ENCODE data around the gene MAPK11.

Gene MAPK11

DNA sequence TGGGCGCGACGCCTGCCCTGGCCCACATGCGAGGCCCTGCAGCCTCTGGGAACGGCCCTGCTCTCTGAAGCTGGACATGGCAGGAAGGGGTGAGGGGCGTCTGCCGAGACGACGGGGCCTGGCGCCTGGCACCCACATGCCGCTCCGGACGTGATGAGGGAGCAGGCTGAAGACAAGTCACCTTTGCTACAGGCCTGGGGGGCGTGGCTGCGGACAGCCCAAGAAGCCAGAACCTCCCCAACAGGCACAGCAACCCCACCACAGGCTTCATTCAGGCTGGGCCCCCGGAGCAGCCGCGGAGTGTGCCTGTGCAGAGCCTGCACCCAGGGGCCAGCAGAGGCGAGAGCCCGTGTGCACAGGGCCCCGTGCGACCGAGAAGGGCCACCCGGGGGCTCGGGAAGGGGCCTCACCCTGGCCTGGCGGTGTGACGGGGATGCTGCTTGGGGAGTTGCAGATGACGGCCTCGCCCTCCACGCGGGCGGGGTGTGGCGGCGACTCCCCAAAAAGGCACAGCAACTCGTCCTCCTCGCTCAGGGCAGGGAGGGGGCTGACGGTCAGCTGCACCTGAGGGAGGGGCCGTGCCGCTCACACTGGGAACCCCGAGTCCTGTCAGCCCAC lies 16.6 kb upstream of the MAPK11 start:
- H3K4me3 ChIP-seq (ENCODE audit: low read depth, low read length) = no peak overlapping the region
- H3K9me3 ChIP-seq = no peaks in the 10 kb centered on the region
- no peaks in the 10 kb centered on the region for H3K4me1 ChIP-seq
- no peaks in the 10 kb centered on the region for H3K27me3 ChIP-seq
- H3K36me3 ChIP-seq = peaks cover 74% of the 10 kb centered on the region
- DNase-seq = no peak
- TF ChIP-seq, protein P1, sequence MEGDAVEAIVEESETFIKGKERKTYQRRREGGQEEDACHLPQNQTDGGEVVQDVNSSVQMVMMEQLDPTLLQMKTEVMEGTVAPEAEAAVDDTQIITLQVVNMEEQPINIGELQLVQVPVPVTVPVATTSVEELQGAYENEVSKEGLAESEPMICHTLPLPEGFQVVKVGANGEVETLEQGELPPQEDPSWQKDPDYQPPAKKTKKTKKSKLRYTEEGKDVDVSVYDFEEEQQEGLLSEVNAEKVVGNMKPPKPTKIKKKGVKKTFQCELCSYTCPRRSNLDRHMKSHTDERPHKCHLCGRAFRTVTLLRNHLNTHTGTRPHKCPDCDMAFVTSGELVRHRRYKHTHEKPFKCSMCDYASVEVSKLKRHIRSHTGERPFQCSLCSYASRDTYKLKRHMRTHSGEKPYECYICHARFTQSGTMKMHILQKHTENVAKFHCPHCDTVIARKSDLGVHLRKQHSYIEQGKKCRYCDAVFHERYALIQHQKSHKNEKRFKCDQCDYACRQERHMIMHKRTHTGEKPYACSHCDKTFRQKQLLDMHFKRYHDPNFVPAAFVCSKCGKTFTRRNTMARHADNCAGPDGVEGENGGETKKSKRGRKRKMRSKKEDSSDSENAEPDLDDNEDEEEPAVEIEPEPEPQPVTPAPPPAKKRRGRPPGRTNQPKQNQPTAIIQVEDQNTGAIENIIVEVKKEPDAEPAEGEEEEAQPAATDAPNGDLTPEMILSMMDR (IDR thresholded peaks at IDR 0.05; ENCODE audit: low read depth, low read length) = no peak

DNA sequence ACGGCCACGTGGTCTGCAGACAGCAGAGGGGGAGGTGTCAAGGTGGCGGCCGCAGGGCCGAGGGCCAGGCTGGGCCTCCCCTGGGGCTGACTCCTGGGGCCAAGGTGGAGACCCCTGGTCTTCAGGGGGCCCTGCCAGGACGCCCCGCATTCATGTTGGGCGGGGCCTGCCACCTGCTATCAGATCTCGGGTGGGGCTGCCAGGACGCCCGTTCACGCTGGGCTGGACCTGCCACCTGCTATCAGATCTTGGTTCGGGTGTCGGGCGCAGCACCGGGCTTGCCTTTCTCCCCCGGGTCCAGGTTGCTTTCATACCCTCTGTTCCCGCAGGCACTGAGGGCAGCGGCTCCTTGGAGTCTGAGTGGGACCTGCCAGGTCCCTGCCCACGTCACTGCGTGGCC lies 16.1 kb upstream of the MAPK11 start:
- TF ChIP-seq, protein P1 (IDR thresholded peaks at IDR 0.05; ENCODE audit: low read depth, low read length) = no peak
- Histone ChIP-seq H3K27me3 (no peaks in the 10 kb centered on the region), H3K4me1 (no peaks in the 10 kb centered on the region)

GRCh38 chr22:50285568-50286229 lies 15.5 kb upstream of the MAPK11 start:
- Histone ChIP-seq H3K9me3 (no peaks in the 10 kb centered on the region), H3K36me3 (peaks cover 78% of the 10 kb centered on the region), H3K27me3 (no peaks in the 10 kb centered on the region), H3K4me3 (ENCODE audit: low read depth, low read length) (no peak overlapping the region), H3K4me1 (no peaks in the 10 kb centered on the region)
- DNase-seq = no peak
- TF ChIP-seq, protein P1 (IDR thresholded peaks at IDR 0.05; ENCODE audit: low read depth, low read length) = no peak

More for the DNA sequence above, 16.1 kb upstream of the MAPK11 start:
- no peak for DNase-seq
- Histone ChIP-seq H3K9me3 (no peaks in the 10 kb centered on the region), H3K4me3 (ENCODE audit: low read depth, low read length) (no peak overlapping the region), H3K36me3 (peaks cover 78% of the 10 kb centered on the region)

GRCh38 chr22:50284479-50284878 lies 14.3 kb upstream of the MAPK11 start:
- H3K27me3 ChIP-seq = no peaks in the 10 kb centered on the region
- no peaks in the 10 kb centered on the region for H3K9me3 ChIP-seq
- TF ChIP-seq, protein P1 (IDR thresholded peaks at IDR 0.05; ENCODE audit: low read depth, low read length) = no peak
- H3K4me3 ChIP-seq (ENCODE audit: low read depth, low read length) = no peak overlapping the region
- no peaks in the 10 kb centered on the region for H3K4me1 ChIP-seq
- no peak for DNase-seq
- H3K36me3 ChIP-seq = peaks cover 77% of the 10 kb centered on the region

DNA sequence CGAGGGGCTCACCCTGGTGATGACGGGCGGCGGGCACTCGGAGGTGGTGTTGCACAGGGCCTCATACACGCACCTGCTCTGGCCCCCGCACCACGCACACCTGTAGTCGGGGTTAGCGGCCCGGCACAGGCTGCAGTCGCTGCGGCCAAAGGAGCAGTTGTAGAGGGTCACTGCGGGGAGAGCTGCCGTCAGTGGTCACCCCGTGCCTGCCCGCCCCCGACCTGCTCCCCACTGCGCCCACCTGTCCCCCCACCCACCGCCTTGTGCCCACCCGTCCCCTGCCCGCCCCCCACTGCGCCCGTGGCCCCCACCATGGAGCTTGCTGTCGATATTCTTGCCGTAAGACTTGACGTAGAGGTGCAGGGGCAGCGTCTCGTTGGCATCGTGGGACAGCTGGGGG lies 13.6 kb upstream of the MAPK11 start:
- TF ChIP-seq, protein P1 (IDR thresholded peaks at IDR 0.05; ENCODE audit: low read depth, low read length) = no peak
- Histone ChIP-seq H3K36me3 (peaks cover 77% of the 10 kb centered on the region), H3K4me1 (no peaks in the 10 kb centered on the region), H3K27me3 (no peaks in the 10 kb centered on the region), H3K4me3 (ENCODE audit: low read depth, low read length) (no peak overlapping the region), H3K9me3 (no peaks in the 10 kb centered on the region)
- no peak for DNase-seq
